Hematopoietic multipotent progenitor cell treated with erythropoietin and hydrocortisone succinate and interleukin-3 and kit ligand, for 17 days (in vitro differentiated cells): ENCODE results near the gene PCDHGA2.
"Not testable (repeated sequence)": the region's sequence is repeated elsewhere in the genome, so short reads cannot be mapped to it uniquely, and the experiment has no call there.

Source experiments
- DNase-seq: peaks from one replicate; pipeline ENCODE4 v3.0.0-alpha.2; 2015; ENCODE audit warnings: low spot score

Gene PCDHGA2

DNA sequence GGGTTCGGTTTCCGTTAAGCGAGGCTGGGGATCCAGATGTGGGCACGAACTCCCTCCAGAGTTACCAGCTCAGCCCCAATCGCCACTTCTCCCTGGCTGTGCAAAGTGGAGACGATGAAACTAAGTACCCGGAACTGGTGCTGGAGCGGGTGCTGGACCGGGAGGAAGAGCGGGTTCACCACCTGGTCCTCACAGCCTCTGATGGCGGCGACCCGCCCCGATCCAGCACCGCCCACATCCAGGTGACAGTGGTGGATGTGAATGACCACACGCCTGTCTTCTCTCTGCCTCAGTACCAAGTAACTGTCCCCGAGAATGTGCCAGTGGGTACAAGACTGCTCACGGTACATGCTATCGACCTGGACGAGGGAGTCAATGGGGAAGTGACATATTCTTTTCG, 44.8 kb downstream of the PCDHGA2 start:
- DNase-seq = no peak

DNA sequence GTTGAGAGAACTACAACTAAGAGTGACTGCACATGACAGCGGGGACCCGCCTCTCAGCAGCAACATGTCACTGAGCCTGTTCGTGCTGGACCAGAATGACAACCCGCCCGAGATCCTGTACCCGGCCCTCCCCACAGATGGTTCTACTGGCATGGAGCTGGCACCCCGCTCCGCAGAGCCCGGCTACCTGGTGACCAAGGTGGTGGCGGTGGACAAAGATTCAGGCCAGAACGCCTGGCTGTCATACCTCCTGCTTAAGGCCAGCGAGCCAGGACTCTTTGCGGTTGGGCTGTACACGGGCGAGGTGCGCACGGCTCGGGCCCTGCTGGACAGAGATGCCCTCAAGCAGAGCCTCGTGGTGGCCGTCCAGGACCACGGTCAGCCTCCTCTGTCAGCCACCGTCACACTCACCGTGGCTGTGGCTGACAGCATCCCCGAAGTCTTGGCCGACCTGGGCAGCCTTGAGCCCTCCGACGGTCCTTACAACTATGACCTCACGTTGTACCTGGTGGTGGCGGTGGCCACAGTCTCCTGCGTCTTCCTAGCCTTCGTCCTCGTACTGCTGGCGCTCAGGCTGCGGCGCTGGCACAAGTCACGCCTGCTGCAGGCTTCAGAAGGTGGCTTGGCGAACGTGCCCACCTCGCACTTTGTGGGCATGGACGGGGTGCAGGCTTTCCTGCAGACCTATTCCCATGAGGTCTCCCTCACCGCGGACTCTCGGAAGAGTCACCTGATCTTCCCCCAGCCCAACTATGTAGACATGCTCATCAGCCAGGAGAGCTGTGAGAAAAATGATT, 46.1 kb downstream of the PCDHGA2 start:
- DNase-seq = no peak

DNA sequence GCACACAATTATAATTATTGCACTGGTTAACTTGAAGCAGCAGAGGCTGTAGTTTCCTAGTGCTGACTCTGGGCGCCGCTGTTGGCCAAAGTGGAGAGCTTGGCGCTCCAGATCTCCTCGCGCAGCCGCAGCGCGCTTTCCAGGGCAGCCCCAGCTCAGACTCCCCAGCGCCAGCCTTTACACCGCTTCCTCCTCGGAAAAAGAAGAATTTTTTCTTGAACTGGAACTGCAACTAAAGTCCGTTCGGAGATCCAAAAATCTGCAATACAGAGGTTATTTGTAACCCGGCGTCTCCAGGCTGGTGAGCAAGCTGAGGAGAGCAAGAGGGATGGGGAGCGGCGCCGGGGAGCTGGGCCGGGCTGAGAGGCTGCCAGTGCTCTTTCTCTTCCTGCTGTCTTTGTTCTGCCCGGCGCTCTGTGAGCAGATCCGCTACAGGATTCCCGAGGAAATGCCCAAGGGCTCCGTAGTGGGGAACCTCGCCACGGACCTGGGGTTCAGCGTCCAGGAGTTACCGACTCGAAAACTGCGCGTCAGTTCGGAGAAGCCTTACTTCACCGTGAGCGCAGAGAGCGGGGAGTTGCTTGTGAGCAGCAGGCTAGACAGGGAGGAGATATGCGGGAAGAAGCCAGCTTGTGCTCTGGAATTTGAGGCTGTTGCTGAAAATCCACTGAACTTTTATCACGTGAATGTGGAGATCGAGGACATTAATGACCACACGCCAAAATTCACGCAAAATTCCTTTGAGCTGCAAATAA, 49.2 kb downstream of the PCDHGA2 start, which contains the start of gene PCDHGB4:
TSS of gene PCDHGB4 (plus strand) at position 142 of the 755 bp plus-strand sequence. CDS start at position 329, 187 bp downstream.
- DNase-seq = not testable (repeated sequence)

DNA sequence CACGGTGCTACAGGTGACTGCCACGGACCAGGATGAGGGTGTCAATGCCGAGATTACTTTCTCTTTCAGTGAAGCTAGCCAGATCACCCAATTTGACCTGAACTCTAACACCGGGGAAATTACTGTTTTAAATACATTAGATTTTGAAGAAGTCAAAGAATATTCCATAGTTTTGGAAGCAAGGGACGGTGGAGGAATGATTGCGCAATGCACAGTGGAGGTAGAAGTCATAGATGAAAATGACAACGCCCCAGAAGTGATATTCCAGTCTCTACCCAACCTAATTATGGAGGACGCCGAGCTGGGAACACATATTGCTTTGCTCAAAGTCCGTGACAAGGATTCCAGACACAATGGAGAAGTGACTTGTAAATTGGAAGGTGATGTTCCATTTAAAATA, 50.1 kb downstream of the PCDHGA2 start:
- no peak for DNase-seq

DNA sequence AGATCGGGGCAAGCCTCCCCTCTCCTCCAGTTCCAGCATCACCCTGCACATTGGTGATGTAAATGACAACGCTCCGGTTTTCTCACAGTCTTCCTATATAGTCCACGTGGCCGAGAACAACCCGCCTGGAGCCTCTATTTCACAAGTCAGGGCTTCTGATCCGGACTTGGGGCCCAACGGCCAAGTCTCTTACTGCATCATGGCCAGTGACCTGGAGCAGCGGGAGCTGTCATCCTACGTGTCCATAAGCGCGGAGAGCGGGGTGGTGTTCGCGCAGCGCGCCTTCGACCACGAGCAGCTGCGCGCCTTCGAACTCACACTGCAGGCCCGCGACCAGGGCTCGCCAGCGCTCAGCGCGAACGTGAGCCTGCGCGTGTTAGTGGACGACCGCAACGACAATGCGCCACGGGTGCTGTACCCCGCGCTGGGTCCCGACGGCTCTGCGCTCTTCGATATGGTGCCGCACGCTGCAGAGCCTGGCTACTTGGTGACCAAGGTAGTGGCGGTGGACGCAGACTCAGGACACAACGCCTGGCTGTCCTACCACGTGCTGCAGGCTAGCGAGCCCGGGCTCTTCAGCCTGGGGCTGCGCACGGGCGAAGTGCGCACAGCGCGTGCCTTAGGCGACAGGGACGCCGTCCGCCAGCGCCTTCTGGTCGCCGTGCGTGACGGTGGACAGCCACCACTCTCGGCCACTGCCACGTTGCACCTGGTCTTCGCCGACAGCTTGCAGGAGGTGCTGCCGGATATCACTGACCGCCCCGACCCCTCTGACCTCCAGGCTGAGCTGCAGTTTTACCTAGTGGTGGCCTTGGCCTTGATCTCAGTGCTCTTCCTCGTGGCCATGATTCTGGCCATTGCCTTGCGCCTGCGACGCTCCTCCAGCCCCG, 50.8 kb downstream of the PCDHGA2 start:
- no peak for DNase-seq

DNA sequence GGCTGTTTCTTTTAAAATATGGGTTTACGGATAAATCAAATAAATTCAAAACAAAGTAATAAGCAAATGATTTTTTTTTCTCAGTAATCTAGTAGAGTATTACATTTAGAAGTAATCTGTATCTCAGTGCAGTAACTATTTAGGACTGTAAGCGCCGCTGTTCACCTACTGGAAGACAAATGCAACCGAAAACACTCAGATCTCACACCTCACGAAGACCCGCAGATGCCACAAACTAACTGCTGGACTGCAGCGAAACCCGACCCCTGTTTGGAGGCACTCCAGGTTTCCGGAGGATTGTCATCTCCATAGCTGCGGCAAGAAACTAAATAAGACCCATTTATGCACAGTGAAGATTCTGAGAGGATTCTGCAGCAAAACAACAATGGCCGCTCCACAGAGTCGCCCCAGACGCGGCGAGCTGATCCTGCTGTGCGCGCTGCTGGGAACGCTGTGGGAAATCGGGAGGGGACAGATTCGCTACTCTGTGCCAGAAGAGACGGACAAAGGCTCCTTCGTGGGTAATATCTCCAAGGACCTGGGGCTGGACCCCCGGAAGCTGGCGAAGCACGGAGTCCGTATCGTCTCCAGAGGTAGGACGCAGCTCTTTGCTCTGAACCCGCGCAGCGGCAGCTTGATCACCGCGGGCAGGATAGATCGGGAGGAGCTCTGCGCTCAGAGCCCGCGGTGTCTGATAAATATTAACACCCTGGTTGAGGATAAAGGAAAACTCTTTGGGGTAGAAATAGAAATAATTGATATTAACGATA, 54.1 kb downstream of the PCDHGA2 start, which contains the start of gene PCDHGA8:
TSS of gene PCDHGA8 (plus strand) at position 205 of the 770 bp plus-strand sequence. CDS start at position 386, 181 bp downstream.
- no peak for DNase-seq
